IPS-NIHi11 (cell line): ENCODE results near the gene CBLB.

Experiments used
- DNase-seq: peaks from one replicate; pipeline ENCODE4 v3.0.0; 2012; ENCODE audit warnings: mixed read lengths, low spot score

CBLB gene

DNA sequence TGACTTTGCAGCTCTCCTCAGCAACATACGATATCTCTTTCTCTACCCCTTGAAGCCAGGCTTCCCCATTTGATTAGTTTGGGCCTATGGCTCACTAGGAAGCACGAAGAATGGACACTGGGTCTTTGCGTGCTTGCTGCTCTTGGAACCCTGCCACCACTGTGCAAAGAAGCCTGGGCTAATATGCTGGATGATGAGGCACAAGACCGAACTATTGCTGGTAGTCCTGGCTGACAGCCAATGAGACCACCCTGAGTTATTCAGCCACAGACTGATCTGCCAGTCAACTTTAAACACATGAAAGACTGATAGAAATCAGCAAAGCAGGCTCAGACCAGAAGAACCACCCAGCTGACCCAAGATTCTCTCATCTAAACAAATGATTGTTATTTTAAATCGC, 250.3 kb downstream of the CBLB start:
- no peak for DNase-seq

DNA sequence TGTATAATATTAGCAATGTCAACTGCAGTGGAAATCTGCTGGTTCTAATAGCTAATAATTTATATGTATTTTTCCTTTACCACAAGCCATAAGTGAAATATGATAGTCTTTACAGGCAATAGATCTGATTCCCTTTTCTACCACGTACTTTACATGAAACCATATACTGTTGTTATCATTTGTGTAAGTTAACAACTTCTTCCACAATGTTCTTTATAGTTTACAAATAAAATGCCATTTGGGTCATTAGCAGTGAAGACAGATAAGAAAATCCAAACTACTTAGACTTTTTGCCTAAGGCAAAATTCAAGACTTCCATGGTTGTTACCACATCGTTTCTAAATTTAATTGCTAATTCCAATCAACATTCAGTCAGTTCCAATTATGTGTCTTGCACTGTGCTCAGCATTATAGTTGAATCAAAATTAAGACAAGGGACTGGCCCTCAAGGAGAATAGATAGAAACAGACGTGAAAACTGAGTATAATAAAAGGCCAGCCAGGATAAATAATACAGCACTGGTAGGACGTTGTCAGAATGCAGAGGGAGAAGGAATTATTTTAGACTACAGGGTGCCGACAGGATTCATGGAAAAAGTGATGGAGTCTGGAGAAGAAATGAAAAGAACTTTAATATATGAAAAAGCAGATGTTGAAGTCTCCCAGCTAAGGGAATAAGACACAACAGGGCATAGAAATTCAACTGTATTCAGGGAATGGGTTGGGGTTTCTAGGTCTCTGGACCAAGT, 252.3 kb downstream of the CBLB start:
- DNase-seq: no peak

DNA sequence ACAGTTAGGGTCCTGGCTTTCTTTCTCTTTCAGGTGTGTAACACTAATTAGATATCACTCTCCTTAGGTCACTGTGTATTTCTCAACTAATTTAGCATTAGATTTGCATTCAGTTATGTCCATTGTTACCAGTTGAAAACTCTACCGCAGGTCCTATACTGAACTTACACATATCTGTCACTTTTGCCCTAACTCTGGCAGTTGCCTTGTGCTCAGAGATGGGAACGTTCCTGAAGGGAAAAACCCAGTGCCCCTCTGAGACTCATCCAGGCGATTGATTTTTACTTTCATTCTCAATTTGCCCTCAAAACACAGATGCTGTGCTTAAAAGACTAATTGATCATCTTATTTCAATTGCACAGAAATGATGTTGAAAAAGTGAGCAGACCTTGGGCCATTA, 253.0 kb downstream of the CBLB start:
- no peak for DNase-seq

DNA sequence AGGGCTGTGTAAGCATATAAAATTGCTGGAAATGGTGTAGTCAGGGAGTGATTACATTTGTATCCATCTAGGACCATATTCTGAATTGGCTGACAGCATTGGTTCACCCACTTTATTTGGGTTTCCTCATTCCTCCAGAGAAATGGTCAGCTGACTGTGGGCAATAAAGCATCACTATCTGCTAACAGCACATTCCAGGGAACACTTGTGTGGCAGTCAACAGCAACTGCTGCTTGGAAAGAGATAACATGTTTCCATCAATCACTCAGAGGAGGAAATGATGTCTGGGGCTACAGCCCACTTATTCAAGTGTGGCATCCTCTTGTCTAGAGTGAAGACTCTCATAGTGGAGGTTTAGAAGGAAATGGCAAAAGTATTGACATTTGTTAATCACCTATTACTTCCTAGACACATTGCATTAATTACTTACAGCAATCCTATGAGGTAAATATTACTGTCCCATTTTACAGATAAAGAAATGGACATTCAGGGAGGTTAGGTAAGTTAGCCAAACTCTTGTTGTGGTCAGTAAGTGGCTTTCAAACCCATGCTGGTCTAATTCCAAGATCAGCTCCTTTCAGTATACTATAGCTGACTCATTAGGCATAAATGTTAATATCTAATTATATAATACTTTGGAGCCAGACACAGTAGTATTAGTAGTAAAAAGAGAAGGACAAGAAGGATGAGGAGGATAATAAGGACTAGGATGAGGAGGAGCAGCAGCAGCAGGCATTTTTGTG, 254.4 kb downstream of the CBLB start:
- no peak for DNase-seq

DNA sequence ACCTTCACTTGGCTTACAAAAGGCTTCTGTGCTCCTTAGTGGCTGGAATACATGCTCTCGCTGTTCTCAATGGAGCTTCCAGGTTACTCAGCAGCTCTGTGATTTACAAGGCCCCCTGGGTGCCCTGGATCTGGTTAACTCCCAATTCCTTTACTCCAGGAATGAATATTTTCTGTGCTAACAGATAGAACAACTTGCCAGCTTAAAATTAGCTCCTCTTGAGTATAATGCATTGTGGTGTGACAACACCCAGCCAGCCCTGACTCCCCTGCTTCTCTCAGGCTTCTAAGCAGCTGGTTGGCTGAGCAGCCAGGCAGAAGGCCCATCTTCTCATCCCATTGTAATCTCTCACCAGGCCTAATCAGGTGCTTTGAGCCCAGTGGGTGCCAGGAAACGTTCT, 255.7 kb downstream of the CBLB start:
- DNase-seq: peak; percentile 11

DNA sequence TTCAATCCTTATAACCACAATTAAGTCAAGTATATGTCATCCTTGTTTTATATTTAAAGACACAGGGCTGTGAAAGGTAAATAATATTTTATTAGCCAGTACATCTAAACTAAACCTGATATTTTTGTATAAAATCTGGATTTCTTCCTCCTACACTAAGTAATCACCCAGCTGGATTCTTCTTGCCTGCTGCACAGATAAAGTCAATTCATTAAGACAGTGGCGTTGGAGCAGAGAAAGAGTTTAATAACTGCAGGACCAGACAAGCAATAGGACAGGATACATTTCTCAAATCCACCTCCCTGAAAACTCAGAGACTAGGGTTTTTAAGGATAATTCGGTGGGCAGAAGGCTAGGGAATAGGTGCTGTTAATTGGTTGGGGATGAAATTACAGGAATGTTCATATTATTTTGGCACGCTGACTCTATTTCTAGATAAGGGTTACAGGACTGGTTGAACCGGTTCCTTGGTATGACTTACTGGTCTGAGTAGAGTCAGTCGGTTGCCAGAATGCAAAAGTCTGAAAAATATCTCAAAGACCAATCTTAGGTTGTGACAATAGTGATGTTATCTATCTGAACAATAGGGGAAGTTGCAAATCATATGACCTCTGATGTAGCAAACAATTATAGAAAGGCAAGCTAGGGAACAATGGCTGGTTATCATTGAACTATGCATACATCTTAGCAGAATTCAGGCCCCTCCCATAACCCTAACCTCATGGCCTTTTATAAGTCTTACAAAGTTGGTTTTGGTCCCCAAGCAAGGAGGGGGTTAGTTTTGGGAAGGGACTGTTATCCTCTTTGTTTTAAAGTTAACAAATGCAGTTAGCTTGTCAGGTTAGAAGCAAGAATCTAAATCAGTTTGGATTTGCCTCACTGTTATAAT, 257.3 kb downstream of the CBLB start:
- peak; percentile 11 for DNase-seq

DNA sequence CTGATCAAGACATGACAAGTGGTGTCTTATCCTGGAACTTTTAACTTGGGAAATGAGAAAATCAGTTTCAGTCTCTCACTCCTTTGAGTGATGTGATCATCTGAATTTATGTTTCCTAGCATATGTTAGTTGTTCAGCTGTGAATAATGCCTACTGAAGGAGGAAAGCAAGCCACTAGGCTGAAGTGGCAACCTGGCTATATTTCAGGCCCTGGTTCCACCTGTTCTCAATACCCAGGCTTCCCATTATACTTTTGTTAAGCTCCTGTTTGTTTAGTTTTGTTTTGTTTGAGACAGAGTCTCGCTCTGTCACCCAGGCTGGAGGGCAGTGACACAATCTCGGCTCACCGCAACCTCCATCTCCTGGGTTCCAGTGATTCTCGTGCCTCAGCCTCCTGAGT, 258.3 kb downstream of the CBLB start:
- DNase-seq: no peak

DNA sequence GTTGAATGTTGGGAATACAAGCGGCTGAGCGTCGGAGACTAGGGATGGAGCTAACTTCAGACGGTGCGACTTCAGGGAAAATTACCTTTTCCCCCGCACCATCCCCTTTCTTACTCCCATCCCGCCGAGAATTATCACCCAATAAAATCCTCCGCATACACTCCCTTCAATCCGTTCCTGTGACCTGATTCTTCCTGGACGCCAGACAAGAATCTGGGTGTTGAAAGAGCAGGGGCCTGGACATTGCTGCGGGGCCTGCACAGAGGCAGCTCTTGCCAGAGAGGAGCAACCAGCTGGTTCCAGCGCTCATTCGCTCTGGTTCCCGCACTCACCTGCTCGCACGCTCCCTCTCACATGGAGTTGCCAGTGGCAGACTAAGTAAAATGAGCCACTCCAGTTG, 260.2 kb downstream of the CBLB start:
- DNase-seq: no peak

DNA sequence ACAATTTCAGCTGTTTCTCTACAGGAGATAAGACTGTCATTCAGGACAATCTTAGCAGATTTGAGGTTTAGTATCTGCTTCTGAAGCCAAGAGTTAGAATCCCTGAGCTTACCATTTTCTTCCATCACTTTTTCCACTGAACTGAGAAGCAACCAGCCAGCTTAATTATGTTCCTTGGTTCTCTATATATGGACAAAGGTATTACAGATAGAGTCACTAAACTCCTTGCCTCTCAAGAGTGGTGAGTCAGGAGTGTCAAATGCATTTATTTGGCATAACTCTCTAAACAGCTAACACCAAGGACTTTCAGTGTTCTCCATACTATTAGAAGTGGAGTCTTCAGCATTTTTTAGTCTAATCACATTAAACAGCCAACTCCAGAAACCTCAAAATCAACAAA, 262.8 kb downstream of the CBLB start:
- no peak for DNase-seq
